Smooth muscle cell (in vitro differentiated cells): ENCODE data around the gene MELK. TPM values are rescaled to one million over a fixed set of nuclear protein-coding genes. Genes with fewer than 3 reads are reported as not detected.

Source experiments
- DNase-seq: peaks from one replicate; lab custom pipeline; 2025; ENCODE audit not compliant: unreplicated experiment; lab: John Stamatoyannopoulos, UW
- H2AFZ ChIP-seq: fragments of 200-600 bp; sonication (generic); 2 replicates; pipeline ENCODE4 v1.6.0; 2016; ENCODE audit warnings: antibody characterized with exemption, low read depth, mild to moderate bottlenecking
- H3F3A ChIP-seq: fragments of 200-600 bp; sonication (generic); 2 replicates; pipeline ENCODE4 v1.6.0; 2017; ENCODE audit warnings: antibody characterized with exemption, low read depth
- H3K27ac ChIP-seq: fragments of 200-600 bp; sonication (generic); 2 replicates; pipeline ENCODE4 v1.5.1; 2016; ENCODE audit warnings: low read depth, mild to moderate bottlenecking
- H3K27me3 ChIP-seq: fragments of 200-600 bp; sonication (generic); 2 replicates; pipeline ENCODE4 v1.6.1; 2016; ENCODE audit warnings: low read depth, mild to moderate bottlenecking
- H3K36me3 ChIP-seq: fragments of 200-600 bp; sonication (generic); 2 replicates; pipeline ENCODE4 v1.5.1; 2016; ENCODE audit warnings: low read depth
- H3K4me1 ChIP-seq: fragments of 200-600 bp; sonication (generic); 2 replicates; pipeline ENCODE4 v1.5.1; 2016; ENCODE audit warnings: low read depth
- H3K4me2 ChIP-seq: fragments of 200-600 bp; sonication (generic); 2 replicates; pipeline ENCODE4 v1.6.0; 2016; ENCODE audit warnings: mild to moderate bottlenecking
- H3K4me3 ChIP-seq: fragments of 200-600 bp; sonication (generic); 2 replicates; pipeline ENCODE4 v1.5.1; 2016; ENCODE audit warnings: mild to moderate bottlenecking
- H3K79me2 ChIP-seq: fragments of 200-600 bp; sonication (generic); 2 replicates; pipeline ENCODE4 v1.6.0; 2016; ENCODE audit warnings: low read depth, mild to moderate bottlenecking
- H3K9ac ChIP-seq: fragments of 200-600 bp; sonication (generic); 2 replicates; pipeline ENCODE4 v1.6.0; 2016; ENCODE audit warnings: low read depth
- H3K9me3 ChIP-seq: fragments of 200-600 bp; sonication (generic); replicated peaks from 2 replicates; pipeline ENCODE4 v1.5.1; 2016; ENCODE audit warnings: low read depth
- H4K20me1 ChIP-seq: fragments of 200-600 bp; sonication (generic); 2 replicates; pipeline ENCODE4 v1.6.0; 2016; ENCODE audit warnings: low read depth
- WGBS: methylation state at CpG from one replicate; pipeline ENCODE4 v1.1.7; 2016; ENCODE audit warnings: low lambda C conversion rate; 5-methylcytosine and 5-hydroxymethylcytosine counted together
- polyA plus RNA-seq: library from polyadenylated mRNA; unstranded; fragments of >200 nt; fragmentation: Nextera tagmentation; extraction: Ambion mirVana; gene quantifications from 2 replicates; pipeline ENCODE4 v1.2.1, GENCODE V29; 2016
- total RNA-seq: library from RNA; depleted of rRNA; stranded (reverse); fragments of >200 nt; gene quantifications from 2 replicates; pipeline ENCODE4 v1.2.3, GENCODE V29; 2014
- TF ChIP-seq, protein P1 (sequence below): fragments of 200-600 bp; sonication (generic); IDR thresholded peaks from 2 replicates; pipeline ENCODE4 v1.5.1; 2017; ENCODE audit warnings: borderline replicate concordance, mild to moderate bottlenecking, antibody characterized with exemption; ENCODE audit not compliant: insufficient read depth, poor library complexity, severe bottlenecking

Gene MELK
- total and polyA plus RNA-seq, 2 experiments from 2014 or later: 20.1 to 25.3 TPM

DNA sequence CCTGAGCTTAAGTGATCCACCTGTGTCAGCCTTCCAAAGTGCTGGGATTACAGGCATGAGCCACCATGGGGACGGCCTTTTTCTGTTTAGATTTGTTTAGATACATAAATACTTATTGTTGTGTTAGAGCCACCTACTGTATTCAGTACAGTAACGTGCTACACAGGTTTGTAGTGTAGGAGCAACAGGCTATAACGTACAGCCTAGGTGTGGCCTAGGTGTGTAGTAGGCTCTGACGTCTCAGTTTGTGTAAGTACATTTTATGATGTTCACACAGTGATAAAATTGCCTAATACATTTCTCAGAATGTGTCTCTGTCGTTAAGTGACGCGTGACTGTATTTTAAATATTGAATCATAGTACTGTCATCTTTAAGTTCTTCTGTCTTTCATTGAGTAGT, 84.1 kb downstream of the MELK start:
- Histone ChIP-seq H3K4me1 (no peaks in the 10 kb centered on the region), H3K27ac (no peak overlapping the region), H3K9me3 (no peaks in the 10 kb centered on the region), H3K79me2 (no peaks in the 10 kb centered on the region), H3K4me3 (no peak overlapping the region), H3K9ac (no peak overlapping the region), H3K36me3 (no peaks in the 10 kb centered on the region), H2AFZ (no peak overlapping the region), H3K4me2 (no peak overlapping the region), H4K20me1 (no peaks in the 10 kb centered on the region), H3K27me3 (no peaks in the 10 kb centered on the region), H3F3A (no peaks in the 10 kb centered on the region)
- TF ChIP-seq, protein P1, sequence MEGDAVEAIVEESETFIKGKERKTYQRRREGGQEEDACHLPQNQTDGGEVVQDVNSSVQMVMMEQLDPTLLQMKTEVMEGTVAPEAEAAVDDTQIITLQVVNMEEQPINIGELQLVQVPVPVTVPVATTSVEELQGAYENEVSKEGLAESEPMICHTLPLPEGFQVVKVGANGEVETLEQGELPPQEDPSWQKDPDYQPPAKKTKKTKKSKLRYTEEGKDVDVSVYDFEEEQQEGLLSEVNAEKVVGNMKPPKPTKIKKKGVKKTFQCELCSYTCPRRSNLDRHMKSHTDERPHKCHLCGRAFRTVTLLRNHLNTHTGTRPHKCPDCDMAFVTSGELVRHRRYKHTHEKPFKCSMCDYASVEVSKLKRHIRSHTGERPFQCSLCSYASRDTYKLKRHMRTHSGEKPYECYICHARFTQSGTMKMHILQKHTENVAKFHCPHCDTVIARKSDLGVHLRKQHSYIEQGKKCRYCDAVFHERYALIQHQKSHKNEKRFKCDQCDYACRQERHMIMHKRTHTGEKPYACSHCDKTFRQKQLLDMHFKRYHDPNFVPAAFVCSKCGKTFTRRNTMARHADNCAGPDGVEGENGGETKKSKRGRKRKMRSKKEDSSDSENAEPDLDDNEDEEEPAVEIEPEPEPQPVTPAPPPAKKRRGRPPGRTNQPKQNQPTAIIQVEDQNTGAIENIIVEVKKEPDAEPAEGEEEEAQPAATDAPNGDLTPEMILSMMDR: no peak
- DNase-seq: no peak
- WGBS: 96% methylated on average over 7 of the region's 7 CpGs

DNA sequence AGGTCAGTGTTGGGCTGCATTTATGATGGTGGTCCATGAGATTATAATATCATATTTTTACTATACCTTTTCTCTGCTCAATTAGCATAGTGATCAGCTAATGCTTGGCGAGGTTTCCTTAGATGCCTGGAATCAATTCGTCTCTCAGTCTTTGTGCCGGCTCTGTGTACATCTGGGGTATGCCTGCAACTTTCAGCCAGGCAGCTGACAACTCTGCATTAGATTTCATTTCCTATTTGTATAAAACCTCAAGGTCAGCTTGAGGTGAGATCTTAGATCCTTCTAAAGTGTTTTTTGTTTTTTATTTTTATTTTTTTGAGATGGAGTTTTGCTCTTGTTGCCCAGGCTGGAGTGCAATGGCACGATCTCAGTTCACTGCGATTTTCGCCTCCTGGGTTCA, 86.8 kb downstream of the MELK start:
- Histone ChIP-seq H3K79me2 (no peaks in the 10 kb centered on the region), H3K36me3 (no peaks in the 10 kb centered on the region), H3K9me3 (no peaks in the 10 kb centered on the region), H3K4me2 (no peak overlapping the region), H3K27me3 (no peaks in the 10 kb centered on the region), H4K20me1 (no peaks in the 10 kb centered on the region), H3K9ac (no peak overlapping the region), H3K4me3 (no peak overlapping the region), H3K4me1 (no peaks in the 10 kb centered on the region), H3F3A (no peaks in the 10 kb centered on the region), H3K27ac (no peak overlapping the region), H2AFZ (no peak overlapping the region)
- DNase-seq: no peak
- TF ChIP-seq, protein P1: no peak
- WGBS: over 99% methylated on average over 6 of the region's 6 CpGs

DNA sequence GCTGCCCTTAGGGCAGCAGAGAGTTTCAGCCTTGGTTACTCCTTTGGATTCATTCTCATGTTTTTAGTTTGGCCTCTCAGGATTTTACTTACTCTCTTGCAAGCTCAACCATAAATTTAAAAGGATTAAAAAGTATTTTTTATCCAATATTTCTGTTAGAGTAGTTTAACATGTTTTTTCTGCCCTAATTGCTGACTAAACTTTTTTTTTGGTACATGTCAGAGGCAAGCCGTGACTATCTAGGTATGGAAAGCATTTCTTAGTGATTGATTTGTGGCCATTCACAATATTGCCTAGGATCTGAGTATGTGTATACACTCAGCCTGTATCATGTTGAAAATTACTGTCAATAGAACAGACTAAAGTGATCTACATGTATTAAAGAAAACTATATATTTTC, 92.1 kb downstream of the MELK start:
- Histone ChIP-seq H3K27ac (no peak overlapping the region), H2AFZ (no peak overlapping the region), H4K20me1 (no peaks in the 10 kb centered on the region), H3K9ac (no peak overlapping the region), H3K27me3 (no peaks in the 10 kb centered on the region), H3K4me3 (no peak overlapping the region), H3K4me1 (no peaks in the 10 kb centered on the region), H3K79me2 (no peaks in the 10 kb centered on the region), H3K36me3 (no peaks in the 10 kb centered on the region), H3F3A (no peaks in the 10 kb centered on the region), H3K9me3 (no peaks in the 10 kb centered on the region), H3K4me2 (no peak overlapping the region)
- TF ChIP-seq, protein P1: no peak
- WGBS: 86% methylated on average over 1 of the region's 1 CpG
- no peak for DNase-seq

DNA sequence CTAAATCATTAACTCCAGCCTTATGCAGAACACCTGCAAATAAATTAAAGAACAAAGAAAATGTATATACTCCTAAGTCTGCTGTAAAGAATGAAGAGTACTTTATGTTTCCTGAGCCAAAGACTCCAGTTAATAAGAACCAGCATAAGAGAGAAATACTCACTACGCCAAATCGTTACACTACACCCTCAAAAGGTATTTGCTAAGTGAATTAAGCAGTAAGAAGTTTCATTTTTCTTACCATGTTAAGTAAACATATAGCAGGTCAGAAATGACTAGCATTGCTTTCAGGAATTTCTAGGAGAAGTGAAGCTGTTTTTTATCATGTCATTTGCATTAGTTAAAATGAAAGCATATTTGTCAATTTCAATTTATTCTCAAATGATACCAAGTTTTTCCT, 92.7 kb downstream of the MELK start:
- DNase-seq: no peak
- TF ChIP-seq, protein P1: no peak

More for the DNA sequence above, 92.7 kb downstream of the MELK start:
- no peaks in the 10 kb centered on the region for H3K36me3 ChIP-seq
- H3K27ac ChIP-seq: no peak overlapping the region
- no peak overlapping the region for H3K4me3 ChIP-seq
- H2AFZ ChIP-seq: no peak overlapping the region
- H3K9ac ChIP-seq: no peak overlapping the region
- no peaks in the 10 kb centered on the region for H3F3A ChIP-seq
- 90% methylated on average over 2 of the region's 2 CpGs for WGBS
- H3K79me2 ChIP-seq: no peaks in the 10 kb centered on the region
- no peaks in the 10 kb centered on the region for H3K9me3 ChIP-seq
- no peaks in the 10 kb centered on the region for H3K4me1 ChIP-seq
- H3K27me3 ChIP-seq: no peaks in the 10 kb centered on the region
- H3K4me2 ChIP-seq: no peak overlapping the region
- no peaks in the 10 kb centered on the region for H4K20me1 ChIP-seq
